ENCODE measurements around the gene MXRA8.

GRCh38 chr1:1308756-1309250 is 49.6 kb downstream of the MXRA8 start:
- no peak for TF ChIP-seq ZNF384 (IDR thresholded peaks at IDR 0.05)
- no peak for TF ChIP-seq SP1 (IDR thresholded peaks at IDR 0.05)
- no peak for TF ChIP-seq SUZ12 (IDR thresholded peaks at IDR 0.05)
- TF ChIP-seq TARDBP (IDR thresholded peaks at IDR 0.05): no peak
- no peak for TF ChIP-seq L3MBTL2 (conservative IDR thresholded peaks at IDR 0.05)
- TF ChIP-seq FOXM1 (IDR thresholded peaks at IDR 0.05; ENCODE audit: borderline replicate concordance): no peak
- TF ChIP-seq FOXK2 (IDR thresholded peaks at IDR 0.05): no peak
- no peak for TF ChIP-seq BHLHE40 (IDR thresholded peaks at IDR 0.05; ENCODE audit: borderline replicate concordance)
- no peak for TF ChIP-seq FOXA1 (IDR thresholded peaks at IDR 0.05)
- no peak for TF ChIP-seq NFRKB (IDR thresholded peaks at IDR 0.05)
- no peak for TF ChIP-seq HDGF (IDR thresholded peaks at IDR 0.05; ENCODE audit: borderline replicate concordance)
- no peak for TF ChIP-seq ARNT (IDR thresholded peaks at IDR 0.05)
- no peak for TF ChIP-seq PKNOX1 (IDR thresholded peaks at IDR 0.05)
- no peak for TF ChIP-seq ELF4 (IDR thresholded peaks at IDR 0.05)

All from HEK293T (cell line).